Measurements from ENCODE around the gene OR6X1. TPM values are rescaled to one million over a fixed set of nuclear protein-coding genes. Genes with fewer than 3 reads are reported as not detected.
"Not testable (repeated sequence)": the region's sequence is repeated elsewhere in the genome, so short reads cannot be mapped to it uniquely, and the experiment has no call there.

Gene OR6X1
- total RNA-seq, 2 donors from 2014 or later = not detected

- H3K4me1 ChIP-seq = no peaks in the 10 kb centered on the region
- no peaks in the 10 kb centered on the region for H3K27me3 ChIP-seq
- no peak overlapping the region for H3K27ac ChIP-seq
- no peak overlapping the region for H3K4me3 ChIP-seq
- H3K36me3 ChIP-seq = no peaks in the 10 kb centered on the region
- H3K9me3 ChIP-seq = no peaks in the 10 kb centered on the region
- DNase-seq (ENCODE audit: low spot score) = no peak
- no peak for TF ChIP-seq CTCF (IDR thresholded peaks at IDR 0.05)
Measured at GRCh38 chr11:123751781-123752180, 2.5 kb downstream of the OR6X1 start.

- not testable (repeated sequence) for H3K4me1 ChIP-seq; H3K27me3 ChIP-seq; H3K27ac ChIP-seq; H3K4me3 ChIP-seq; H3K36me3 ChIP-seq; DNase-seq (ENCODE audit: low spot score); H3K9me3 ChIP-seq
Measured at GRCh38 chr11:123748349-123748748, 6.0 kb downstream of the OR6X1 start.

GRCh38 chr11:123745764-123746451 is 8.4 kb downstream of the OR6X1 start:
- no peaks in the 10 kb centered on the region for H3K36me3 ChIP-seq
- no peak overlapping the region for H3K4me3 ChIP-seq
- H3K27ac ChIP-seq = no peak overlapping the region
- no peak for DNase-seq (ENCODE audit: low spot score)
- peaks cover 0 to 8% of the 10 kb centered on the region in 2 donors for H3K4me1 ChIP-seq
- no peaks in the 10 kb centered on the region for H3K9me3 ChIP-seq
- no peak for TF ChIP-seq CTCF (IDR thresholded peaks at IDR 0.05)
- H3K27me3 ChIP-seq = no peaks in the 10 kb centered on the region

DNA sequence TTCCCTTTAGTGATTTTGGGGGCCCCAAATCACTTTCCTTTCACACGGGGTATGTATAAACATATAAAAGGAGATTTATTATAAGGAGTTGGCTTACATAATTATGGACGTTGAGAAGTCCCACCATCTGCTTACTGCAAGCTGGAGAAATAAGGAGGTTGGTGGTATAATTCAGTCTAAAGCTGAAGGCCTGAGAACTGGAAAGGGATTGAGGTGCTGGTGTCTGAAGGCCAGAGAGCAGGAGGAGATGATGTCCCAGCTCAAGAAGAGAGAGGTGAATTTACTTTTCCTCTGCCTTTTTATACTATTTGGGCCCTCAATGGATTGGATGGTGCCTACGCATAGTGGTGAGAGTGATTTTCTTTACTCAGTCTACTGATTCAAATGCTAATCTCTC is 11.6 kb downstream of the OR6X1 start:
- H3K9me3 ChIP-seq = no peaks in the 10 kb centered on the region
- H3K4me1 ChIP-seq = peaks cover 0 to 18% of the 10 kb centered on the region in 2 donors
- H3K27ac ChIP-seq = no peak overlapping the region
- TF ChIP-seq CTCF (IDR thresholded peaks at IDR 0.05) = no peak
- DNase-seq (ENCODE audit: low spot score) = no peak
- H3K4me3 ChIP-seq = no peak overlapping the region
- no peaks in the 10 kb centered on the region for H3K27me3 ChIP-seq
- no peaks in the 10 kb centered on the region for H3K36me3 ChIP-seq

- Histone ChIP-seq H3K27ac (peak overlapping the region; percentile 71 to 78), H3K4me3 (peak overlapping the region; percentile 76 to 78), H3K9me3 (no peaks in the 10 kb centered on the region), H3K27me3 (no peaks in the 10 kb centered on the region), H3K4me1 (peaks cover 0 to 18% of the 10 kb centered on the region in 2 donors), H3K36me3 (no peaks in the 10 kb centered on the region)
- no peak for DNase-seq (ENCODE audit: low spot score)
- TF ChIP-seq CTCF (IDR thresholded peaks at IDR 0.05) = no peak
Measured at GRCh38 chr11:123742031-123742723, 12.1 kb downstream of the OR6X1 start.

GRCh38 chr11:123741159-123742030 is 12.9 kb downstream of the OR6X1 start, which contains the start of gene ZNF202:
Gene ZNF202 (minus strand): TSS chr11:123741660. CDS start chr11:123730888, 10,772 bp downstream.
- peak within 1 kb of the TSS; percentile 76 to 78 for H3K4me3 ChIP-seq
- peaks cover 0 to 18% of the 10 kb centered on the region in 2 donors for H3K4me1 ChIP-seq
- H3K36me3 ChIP-seq = no peaks in the 10 kb centered on the region
- peak; percentile 89 for DNase-seq (ENCODE audit: low spot score)
- no peaks in the 10 kb centered on the region for H3K27me3 ChIP-seq
- TF ChIP-seq CTCF (IDR thresholded peaks at IDR 0.05) = peak in 1 of 2 donors; percentile 43
- H3K27ac ChIP-seq = peak within 1 kb of the TSS; percentile 71 to 78
- no peaks in the 10 kb centered on the region for H3K9me3 ChIP-seq
